ENCODE measurements around the gene TRPT1.

TRPT1 gene

DNA sequence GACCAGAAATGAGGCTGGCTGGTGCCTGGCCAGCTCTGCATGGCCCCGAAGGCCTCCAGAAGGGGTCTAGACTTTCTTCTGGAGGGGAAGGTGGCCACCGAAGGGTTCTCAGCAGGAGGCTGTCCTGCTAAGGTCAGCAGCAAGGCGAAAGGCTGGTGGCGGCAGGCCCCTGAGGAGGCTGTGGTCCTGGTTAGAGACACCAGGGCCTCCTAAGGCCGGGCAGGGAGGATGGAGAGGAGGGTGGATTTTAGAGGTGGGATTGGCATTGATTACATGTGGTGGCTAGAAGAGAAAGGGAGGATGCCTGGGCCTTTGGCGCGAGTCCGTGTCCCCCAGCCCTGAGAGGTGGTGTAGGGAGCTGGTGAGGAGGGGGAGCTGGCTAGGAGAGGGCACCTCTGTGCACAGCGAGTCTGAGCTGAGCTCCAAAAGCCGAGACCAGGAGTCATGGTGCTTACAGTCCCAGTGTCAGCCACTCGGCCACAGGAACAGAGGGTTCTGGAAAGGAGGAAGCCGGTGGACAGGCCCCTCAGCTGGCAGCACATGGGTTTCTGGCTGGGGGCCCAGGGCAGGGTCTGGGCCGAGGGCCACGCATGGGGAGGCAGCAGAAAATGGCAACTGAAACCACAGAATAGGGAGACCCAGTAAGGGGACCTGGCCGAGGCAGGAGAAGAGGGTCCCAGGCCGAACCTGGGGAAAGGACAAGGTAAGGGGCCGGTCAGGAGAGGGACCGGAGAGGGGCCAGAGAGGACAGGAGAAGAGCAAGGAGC is 17.0 kb downstream of the TRPT1 start:
- DNase-seq (ENCODE audit: low spot score) = no peak

DNA sequence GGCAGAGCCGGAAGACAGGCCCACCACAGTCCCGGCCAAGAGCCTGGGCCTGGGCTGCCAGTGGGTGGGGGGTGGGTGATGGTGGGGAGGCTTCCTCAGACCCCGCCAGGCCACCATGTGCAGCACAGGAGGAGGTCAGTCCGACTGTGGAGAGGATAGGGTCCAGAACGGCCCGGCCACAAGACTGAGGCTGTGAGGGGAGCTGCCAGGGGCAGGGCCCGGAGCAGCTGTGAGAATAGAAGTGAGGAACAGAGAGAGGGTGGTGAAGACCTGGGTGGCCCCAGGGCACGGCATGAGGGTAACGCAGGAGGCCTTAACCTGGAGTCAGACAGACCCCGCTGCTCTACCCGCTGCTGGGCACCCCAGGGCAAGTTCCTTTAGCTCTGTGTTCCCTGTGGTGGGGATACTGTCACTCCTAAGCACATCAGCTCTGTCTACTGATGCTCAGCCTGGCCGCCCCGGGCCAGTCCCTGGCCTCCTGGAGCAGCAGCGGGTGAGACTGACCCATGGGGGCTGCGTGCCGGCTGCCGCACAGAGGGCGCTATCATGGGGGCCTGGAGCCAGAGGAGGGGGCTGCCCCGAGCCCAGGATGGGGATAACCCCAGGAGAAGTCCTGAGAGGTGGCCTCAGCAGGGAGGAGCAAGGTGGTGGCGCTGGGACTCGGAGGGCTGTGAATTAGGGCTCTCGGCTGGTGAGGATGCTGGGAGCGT is 17.7 kb downstream of the TRPT1 start:
- no peak for DNase-seq (ENCODE audit: low spot score)

DNA sequence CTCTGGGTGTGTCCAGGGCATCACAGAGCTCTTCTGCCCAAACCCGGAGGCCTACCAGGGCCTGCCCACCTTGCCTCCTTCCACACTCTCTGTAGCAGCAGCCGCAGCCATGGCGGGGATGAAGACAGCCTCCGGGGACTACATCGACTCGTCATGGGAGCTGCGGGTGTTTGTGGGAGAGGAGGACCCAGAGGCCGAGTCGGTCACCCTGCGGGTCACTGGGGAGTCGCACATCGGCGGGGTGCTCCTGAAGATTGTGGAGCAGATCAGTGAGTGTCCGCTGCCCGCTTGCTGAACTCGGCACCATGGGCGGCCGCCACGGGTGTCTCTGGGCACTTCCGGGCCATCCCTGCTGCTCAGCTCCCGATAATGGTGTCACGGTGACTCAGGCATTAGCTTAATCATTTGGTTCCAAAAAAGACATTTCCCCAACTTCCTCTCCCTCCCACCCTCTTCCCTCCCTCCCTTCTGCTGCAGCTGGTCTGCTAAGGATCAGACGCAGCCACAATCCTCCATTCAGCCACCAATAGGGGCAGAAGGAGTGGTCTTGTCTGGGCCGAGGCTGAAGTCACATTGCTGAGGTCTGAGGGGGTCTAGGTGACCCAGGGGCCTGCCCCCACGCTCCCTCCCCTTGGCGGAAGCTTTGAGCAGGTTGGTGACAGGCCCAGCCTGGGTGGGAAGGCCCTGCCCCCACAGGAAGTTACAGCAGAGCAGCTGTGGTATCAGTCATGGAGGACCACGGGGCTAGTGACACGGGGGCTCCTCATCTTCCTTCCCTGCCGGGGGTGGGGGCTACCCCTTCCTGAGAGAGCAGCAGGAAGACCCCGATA is 18.5 kb downstream of the TRPT1 start:
- no peak for DNase-seq (ENCODE audit: low spot score)

DNA sequence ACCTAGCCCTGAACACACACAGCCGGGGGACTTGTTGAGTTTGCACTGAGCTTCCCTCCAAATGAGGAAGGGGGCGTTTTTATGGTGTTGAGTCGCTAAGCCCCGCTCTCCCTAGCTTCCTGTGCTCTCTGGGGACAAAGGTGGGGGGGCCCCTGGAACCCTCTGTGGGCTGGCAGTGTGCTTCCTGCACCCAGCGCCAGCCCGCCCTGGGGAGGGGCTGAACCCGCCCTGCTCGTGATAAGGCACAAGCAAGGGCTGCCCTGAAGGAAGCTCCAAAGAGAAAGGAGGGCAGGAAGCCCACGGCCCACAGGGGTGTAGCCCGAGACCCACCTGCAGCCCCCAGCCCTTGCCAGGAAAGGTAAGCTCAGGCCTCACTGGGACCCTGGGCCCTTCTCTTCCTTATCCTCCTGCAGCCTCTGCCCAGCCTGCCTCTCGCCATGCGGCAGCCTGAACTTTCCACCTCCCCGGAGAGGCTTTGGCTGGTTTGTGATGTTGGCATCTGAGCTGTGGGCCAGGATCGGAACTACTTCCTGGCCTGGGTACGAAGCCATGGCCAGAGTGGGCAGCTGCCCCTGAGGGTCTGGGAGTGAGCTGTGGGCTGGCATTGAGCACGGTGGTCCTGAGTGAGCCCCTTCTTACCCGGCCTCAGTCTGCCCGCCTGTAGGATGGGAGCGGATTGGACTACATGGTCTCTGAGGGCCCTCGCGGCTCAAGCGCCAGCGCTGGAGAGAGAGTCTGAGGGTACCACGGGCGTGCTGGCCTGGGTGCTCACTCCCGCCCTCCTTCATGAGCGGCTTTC is 19.3 kb downstream of the TRPT1 start, which contains the start of gene FERMT3:
Gene FERMT3, plus strand, starts transcription at position 265 of the 799 bp plus-strand sequence. CDS start 644 bp downstream, outside the sequence.
- DNase-seq (ENCODE audit: low spot score) = no peak

DNA sequence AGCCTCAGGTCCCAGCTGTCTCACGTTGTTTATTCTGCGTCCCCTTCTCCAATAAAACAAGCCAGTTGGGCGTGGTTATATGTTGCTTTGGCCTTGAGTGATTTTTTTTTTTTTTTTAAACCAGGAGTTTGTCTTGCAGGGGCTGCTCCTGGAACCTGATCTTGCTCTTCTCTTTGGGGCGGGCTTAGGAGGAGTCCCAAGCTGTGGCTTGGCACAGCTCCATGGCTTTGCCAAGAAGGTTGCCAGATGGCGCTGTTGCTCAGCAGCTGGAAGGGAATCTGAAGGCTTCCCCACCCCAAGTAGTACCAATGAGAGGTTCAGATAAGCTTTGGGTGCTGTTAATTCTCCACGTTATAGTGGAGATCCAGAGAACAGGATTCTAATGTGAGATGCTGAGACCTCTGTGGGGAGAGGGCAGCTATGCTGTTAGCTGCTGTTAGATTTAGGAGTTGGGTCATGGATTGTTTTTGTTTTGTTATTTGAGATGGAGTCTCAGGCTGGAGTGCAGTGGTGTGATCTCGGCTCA is 21.5 kb downstream of the TRPT1 start:
- peak; percentile 64 for DNase-seq (ENCODE audit: low spot score)

DNA sequence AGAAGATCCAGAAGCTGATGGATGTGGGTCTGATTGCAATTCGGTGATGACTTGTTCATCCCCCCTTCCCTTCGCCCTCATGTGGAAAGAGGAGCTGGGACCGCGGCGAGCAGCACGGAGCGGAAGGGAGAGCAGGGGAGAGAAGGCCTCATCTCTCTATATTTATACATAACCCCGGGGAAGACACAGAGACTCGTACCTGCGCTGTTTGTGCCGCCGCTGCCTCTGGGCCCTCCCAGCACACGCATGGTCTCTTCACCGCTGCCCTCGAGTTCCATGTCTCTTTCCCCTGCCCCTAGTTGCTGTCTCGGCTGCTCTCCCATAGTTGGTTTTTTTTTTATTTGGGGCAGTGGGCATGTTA is 21.9 kb downstream of the TRPT1 start:
- no peak for DNase-seq (ENCODE audit: low spot score)

DNA sequence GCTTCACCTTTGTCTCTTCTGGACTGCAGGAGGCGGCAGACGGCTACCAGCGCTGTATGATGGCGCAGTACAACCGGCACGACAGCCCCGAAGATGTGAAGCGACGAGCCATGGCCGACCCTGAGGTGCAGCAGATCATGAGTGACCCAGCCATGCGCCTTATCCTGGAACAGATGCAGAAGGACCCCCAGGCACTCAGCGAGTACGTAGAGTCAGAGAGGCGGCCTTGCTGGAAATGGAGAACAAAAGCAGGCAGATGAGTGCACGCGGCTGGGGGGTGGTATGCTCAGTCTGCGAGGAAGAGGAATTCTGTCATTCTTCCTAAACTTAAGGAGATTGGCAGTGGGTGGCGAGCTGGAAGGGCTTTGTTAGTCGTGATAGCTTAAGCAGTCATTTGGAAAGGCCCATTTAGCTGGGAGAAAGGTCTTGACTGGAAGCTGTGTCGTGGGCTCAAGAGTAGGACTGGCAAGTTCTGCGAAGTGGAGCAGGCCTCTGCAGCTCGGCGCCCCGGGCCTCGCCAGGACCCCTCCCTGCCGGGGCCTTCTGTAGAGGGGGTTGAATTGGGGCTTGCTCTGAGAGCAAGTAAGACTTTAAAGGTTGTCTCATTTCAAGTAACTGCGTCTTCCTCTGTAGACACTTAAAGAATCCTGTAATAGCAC is 22.4 kb downstream of the TRPT1 start:
- DNase-seq (ENCODE audit: low spot score) = no peak

DNA sequence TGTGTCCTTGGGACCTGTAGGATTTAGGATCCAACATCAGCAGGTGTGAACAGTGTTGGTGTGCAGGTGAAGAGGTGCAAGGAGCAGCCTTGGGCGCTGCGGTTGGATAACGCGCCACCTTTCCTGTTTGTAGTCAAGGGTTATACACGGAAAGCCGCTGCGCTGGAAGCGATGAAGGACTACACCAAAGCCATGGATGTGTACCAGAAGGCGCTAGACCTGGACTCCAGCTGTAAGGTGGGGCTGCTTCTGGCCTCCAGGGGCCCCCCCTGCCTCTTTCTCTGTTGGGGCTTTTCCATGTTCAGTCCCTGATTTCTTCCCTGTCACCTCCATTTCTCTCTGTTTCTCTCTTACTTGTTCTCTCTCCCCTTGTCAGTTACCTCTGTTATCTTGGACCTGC is 23.0 kb downstream of the TRPT1 start:
- no peak for DNase-seq (ENCODE audit: low spot score)

DNA sequence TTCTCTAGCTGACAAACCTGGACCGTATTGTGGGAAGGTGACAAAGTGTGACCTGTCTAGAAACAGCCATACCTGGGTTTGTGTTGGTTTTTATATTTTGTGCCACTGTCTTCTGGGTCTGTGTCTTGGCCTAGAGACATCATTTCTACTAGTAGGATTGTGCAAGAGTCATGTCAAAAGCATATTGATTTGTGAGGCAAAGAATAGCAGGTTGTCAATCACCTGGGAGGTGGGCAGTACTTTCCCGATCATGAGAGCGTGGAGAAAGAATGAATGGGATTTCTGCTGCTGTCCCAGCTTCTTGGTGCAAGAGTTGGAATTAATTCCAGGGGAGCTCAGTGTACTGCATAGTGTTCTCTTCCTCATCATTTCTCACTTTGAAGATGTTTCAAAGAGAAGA is 24.4 kb downstream of the TRPT1 start:
- DNase-seq (ENCODE audit: low spot score) = no peak

DNA sequence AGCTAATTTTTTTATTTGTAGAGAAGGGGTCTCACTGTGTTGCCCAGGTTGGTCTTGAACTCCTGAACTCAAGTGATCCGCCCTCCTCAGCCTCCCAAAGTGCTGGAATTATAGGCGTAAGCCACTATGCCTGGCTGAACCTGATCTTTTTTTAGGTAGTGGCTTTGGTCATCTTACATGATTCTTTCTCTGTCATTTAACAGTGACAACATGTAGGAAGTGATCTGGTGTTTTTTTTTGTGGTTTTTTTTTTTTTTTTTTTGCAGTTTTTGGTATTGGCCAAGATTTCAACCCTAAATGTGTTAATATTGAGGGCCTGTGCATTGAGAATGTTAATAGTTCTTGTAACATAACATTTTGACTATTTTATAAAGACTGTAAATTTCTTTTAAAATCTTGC is 27.5 kb downstream of the TRPT1 start:
- DNase-seq (ENCODE audit: low spot score) = no peak

DNA sequence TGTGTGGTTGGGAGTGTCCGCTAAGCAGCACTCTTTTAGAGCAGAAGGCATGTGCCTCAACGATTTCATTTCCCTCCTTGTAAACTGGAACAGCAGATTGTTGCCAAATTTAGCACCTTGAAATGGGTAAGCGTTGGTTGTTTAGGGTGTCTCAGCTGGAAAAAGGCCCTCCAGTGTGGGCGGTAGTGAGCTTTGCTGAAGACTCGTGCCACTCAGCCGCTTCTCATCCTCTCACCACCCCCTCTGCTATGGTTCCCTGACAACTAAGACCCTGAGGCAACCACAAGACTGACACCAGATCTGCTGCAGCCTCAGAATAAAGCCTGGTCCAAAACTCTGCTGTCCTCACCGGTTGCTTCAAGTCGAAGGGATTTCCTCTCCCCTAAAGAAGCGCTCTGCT is 29.4 kb downstream of the TRPT1 start:
- DNase-seq (ENCODE audit: low spot score) = no peak

DNA sequence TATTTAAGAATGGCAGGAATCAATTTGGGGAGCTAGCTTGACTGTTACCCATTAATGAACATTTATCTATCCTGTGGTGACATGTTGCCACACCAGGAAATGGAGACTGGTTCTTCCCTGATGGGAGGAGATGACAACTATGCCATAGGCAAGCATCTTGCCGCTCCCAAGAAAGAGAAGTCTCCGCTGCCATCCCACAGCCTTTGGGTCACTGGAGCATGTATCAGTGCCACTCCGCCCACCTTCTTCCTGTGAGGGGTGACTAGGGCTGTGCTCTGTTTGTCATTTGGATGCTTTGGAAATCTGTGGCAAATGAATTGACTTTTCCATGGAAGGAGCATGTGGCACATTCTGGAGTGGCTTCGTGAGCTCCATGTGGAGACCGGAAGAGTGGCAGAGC is 33.6 kb downstream of the TRPT1 start:
- no peak for DNase-seq (ENCODE audit: low spot score)

DNA sequence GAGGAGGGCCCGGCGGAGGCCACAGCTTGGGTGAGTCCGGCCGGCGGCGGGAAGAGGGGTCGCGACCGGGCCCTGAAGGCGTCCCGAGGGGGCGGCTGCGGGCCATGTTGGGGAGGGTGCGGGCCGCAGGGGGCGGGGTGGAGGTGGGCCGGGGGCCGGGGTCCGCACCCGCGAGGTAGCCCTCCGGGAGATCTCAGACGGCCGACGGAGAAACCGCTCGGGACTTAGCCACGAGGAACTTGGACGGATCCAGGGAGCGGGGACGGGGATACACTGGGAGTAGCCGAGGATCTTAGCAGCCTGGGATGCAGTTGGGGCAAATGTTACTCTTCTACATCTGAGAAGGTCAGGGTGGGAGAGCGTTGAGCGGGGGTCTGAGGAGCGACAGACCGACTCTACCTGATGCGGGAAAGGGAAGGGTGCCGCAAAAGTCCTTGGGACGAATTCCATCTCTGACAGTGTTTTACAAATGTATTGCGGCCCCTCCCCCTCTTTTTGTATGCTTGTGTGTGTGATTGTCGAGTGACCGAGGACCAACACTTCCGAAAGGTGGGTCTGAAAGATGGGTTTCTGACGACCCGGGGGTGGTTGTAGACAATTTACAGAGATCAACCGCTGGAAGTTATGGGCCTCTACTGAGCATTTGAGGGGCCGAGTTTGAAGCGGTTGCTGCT is 39.4 kb downstream of the TRPT1 start:
- DNase-seq (ENCODE audit: low spot score) = no peak

DNA sequence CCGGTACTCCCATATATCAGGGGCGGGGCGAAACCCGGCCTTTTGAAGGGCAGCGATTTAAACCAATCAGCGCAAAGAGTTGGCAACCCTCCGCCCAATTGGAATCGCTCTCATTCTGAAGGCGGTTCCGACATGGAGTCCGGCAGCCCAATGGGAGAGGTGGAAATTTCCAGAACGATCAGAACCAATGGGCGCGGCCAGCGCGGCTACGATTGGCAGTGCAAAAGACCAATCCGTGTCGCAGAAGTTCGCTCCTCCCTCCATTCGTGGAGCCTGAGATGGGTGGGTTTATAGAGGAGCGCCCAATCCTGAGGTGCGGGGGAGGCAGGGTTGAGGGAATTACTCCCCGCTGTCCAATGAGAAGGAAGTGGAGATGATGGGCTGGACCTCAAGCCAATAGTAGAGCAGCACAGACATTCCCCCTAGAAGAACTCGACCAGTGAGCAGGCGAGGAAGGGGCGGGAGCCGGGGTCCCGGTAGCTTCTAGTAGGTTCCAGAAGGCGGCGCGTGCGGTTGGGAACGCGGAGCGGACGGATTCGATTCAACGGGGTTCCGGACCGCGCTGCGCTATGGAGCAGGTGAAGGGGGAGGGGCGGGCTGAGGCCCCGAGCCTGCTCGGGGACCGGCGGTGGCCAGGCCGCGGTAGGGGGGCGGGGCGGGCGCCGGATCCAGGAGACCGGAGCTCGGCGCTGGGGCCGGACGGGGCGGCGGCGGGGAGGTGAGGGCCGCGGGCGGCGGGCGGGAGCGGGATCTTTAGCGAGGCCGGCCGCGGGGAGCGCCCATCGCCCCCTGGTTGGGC is 40.1 kb downstream of the TRPT1 start, which contains the start of gene STIP1:
Gene STIP1, plus strand, starts transcription at position 479 of the 799 bp plus-strand sequence. Its CDS starts 91 bp downstream, at position 570.
- DNase-seq (ENCODE audit: low spot score) = peak; percentile 100

DNA sequence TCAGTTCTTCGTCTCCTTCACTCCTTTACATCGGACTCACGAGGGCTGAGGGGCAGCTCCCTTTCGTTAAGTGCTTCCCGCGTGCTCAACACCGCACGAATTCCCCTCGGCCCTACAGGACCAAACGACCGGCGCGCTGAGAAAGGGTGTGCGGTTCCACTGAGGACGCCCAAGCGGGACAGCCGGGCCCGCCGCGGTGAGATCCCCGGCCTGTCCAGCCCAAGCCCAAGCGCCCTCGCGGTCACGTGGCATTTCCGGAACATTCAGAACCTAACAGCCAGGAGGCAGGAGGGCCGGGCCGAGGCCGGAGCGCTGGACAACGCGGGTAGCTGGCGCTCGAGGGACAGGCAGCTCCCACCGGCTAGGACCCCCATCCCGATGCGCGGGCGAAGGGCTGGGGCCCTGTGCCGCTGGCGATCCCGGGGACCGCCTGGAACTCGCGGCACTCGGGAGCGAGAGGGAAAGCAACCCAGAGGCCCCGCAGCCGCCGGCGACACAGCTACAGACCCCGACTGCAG is 40.8 kb downstream of the TRPT1 start:
- no peak for DNase-seq (ENCODE audit: low spot score)

DNA sequence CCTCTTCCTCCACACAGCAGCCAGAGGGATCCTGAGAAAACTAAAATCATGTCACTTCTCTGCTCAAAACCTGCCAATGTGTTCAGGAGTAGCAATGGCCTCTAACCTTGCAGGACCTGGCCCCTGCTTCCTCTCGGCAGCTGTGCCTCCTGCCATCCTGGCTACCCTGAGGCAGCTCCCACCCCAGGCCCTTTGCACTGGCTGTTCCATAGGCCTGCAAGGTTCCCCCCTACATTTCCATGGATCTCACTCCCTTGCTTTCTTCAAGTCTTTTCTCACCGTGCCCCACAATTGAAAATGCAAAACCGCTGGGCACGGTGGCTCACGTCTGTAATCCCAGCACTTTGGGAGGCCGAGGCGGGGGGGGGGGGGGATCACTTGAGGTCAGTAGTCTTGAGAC is 42.1 kb downstream of the TRPT1 start:
- DNase-seq (ENCODE audit: low spot score) = no peak

DNA sequence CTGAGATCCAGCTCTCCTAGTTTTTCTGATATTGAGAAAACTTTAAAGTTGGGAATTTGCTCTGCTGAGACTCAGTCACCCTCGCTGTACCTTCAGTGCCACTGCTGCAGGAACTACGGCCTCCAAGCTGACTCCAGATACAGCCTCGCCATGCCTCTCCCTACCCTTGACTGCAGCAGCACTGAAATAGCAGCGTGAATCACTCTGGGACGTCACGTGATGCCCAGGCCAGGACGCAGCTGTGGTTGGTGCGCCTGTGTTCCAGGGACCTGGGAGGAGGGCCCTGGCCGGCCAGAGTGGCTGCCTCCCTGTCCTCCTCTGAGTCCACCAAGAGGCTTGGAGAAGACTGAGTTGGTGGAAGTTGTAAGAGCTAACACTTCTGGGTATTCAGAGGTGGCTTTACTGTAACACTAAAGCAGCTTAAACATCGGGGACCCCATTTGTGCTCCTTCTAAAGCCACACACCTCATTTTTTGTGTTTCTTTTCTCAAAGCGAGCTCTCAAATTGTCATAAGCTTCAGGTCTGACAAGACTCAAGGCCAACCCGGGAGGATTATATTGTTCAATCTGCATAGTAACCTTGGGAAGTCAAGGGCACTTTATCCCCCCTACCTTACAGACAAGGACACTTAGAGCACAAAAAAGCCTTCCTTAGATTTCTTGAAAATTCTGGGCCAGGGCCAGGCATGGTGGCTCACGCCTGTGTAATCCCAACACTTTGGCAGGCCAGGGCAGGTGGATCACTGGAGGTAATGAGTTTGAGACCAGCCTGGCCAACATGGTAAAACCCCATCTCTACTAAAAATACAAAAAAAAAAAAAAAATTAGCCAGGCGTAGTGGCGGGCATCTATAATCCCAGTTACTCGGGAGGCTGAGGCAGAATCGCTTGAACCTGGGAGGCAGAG is 44.2 kb downstream of the TRPT1 start:
- DNase-seq (ENCODE audit: low spot score) = peak; percentile 91

DNA sequence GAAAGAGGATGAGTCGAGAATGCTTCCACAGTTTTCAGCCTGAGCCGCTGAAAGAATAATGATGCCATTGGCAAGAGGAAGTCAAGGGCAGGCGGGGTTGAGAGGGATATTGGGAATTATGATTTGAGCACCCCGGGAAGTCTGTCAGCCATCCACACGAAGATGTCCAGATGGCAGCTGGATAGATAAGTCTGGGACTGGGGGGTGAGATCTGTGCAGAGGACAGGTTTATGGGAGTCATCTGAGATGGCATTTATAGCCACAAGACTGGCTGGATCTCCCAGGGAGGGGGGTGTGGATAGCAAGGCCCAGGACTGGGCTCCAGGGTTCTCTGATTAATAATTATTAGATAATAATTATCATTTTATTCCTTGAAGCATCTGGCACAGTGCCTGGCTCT is 45.1 kb downstream of the TRPT1 start:
- DNase-seq (ENCODE audit: low spot score) = no peak
